ENCODE measurements around the gene ZFR2.
"Not testable (repeated sequence)": the region's sequence is repeated elsewhere in the genome, so short reads cannot be mapped to it uniquely, and the experiment has no call there.

DNA sequence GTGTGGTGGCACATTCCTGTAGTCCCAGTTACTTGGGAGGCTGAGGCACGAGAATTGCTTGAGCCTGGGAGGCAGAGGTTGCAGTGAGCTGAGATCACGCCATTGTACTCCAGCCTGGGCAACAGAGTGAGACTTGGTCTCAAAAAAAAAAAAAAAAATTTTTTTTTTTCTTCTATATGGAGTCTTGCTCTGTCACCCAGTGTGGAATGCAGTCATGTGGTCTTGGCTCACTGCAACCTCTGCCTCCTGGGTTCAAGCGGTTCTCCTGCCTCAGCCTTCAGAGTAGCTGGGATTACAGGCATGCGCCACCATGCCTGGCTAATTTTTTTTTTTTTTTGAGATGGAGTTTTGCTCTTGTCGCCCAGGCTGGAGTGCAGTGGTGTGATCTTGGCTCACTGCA, 103.1 kb downstream of the ZFR2 start:
- TF ChIP-seq CTCF (IDR thresholded peaks at IDR 0.05 in 4 of 5, conservative IDR thresholded peaks at IDR 0.05 in 1 of 5); POLR2A (IDR thresholded peaks at IDR 0.05): not testable (repeated sequence)
